ENCODE data around the gene LHX6.

DNA sequence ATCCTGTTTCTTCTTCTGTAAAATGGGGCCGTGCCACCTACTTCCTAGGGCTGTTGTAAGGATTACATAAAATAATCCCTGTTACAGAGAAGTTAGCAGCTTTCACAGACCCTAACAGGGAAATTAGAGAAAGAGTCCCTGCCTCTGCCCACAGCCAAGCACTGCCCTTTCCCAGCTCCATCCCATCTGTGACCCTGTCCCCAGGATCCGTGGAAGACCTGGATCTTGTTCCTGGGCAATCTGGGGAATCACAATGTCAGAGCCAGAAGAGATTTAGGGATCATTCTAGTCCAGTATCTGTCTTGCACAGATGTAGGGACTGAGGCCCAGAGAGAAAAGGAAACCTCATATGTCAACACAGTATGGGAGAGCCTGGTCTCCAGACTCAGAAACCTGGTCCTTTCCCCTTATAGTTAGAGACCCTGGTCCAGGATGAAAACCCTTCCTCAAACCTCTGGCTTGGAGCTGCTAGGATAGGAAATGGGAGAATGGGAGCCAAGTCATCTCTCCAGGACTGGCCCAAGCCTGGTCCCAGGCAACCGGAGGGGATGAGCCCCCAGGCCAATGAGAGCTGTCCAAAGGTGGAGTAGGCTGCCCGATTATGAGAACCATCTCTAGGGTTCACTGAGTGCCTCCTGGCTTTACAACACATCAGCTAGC lies 12.5 kb downstream of the LHX6 start:
- no peak for TF ChIP-seq POLR2A (IDR thresholded peaks at IDR 0.05)
- TF ChIP-seq, protein P1, sequence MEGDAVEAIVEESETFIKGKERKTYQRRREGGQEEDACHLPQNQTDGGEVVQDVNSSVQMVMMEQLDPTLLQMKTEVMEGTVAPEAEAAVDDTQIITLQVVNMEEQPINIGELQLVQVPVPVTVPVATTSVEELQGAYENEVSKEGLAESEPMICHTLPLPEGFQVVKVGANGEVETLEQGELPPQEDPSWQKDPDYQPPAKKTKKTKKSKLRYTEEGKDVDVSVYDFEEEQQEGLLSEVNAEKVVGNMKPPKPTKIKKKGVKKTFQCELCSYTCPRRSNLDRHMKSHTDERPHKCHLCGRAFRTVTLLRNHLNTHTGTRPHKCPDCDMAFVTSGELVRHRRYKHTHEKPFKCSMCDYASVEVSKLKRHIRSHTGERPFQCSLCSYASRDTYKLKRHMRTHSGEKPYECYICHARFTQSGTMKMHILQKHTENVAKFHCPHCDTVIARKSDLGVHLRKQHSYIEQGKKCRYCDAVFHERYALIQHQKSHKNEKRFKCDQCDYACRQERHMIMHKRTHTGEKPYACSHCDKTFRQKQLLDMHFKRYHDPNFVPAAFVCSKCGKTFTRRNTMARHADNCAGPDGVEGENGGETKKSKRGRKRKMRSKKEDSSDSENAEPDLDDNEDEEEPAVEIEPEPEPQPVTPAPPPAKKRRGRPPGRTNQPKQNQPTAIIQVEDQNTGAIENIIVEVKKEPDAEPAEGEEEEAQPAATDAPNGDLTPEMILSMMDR (IDR thresholded peaks at IDR 0.05) = no peak
